Kidney glomerular epithelial cell (primary cell): ENCODE measurements around the gene HMX3.

ENCODE experiments used
- DNase-seq: peaks from one replicate; lab custom pipeline; 2025; lab: John Stamatoyannopoulos, UW

HMX3 gene

DNA sequence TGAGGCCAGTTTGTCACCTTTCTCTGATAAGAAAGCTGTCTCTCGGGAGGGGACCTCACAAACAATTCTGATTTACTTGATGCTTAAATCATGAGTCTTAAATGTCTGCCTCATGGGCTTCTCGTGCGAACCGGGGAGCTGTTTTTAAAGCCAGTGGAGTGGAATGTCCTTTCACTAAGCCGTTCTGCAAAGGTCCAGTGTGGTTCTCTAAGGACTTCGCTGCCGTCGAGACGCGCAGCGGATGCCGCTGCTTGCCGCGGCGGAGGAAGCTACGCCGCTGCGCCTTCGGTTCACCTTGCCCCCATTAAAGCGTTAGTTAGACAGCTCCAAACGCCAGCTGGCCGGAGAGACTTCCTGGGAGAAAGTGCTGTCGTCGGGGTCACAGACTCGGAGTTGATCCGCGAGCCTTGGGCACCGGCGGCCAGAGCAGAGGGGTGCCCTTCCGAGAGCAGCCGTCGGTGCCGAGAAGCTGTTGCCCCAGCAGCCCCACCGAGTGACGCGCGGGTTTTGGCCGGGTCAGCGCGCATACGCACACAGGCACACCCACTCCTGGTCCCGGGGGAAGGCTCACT is 1.3 kb upstream of the HMX3 start:
- no peak for DNase-seq

DNA sequence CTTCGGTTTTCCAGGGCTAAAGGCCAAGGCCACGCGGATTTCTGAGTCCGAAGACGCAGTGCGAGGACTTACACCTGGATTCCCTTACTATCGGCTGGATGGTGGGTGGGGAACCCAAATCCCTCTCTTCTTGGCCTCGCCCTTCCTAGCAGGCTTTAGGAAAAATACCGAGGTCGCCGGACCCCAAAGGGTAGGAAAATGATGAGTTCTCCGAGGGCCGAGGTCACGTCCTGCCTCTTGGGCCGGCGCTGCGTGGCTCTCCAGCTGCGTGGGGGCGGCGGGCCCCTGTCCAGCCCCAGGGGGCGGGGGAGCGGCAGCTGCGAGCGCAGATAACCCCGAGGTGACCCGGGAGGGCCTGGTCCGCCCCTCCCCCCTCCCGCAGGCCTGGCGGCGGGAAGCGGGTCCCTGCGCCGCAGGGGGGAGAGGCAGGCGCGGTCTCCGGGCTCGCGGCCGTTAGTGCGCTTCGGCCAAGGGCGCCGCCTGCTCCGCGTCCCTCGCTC is 805 bp upstream of the HMX3 start:
- no peak for DNase-seq

DNA sequence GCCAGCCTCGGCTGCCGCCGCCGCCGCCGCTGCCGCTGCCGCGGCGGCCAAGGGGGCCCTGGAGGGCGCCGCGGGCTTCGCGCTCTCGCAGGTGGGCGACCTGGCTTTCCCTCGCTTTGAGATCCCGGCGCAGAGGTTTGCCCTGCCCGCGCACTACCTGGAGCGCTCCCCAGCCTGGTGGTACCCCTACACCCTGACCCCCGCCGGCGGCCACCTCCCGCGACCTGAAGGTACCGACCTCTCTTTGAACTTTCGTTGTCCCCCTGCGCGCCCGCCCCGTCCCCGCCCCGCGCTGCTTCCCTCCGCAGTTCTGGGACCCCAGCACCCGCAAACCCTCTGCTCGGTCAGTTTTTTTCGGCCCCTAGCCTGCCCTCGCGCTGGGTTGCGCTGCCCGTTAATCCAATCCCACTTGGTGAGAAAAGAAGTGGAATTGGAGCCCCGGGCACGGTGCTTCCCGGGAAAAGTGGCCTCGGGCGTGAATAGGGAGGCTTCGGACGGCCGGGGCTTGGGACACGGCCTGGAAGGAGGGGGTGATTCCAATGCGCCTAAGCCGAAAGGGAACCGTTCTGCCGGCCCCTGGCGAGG is 543 bp downstream of the HMX3 start:
- no peak for DNase-seq

DNA sequence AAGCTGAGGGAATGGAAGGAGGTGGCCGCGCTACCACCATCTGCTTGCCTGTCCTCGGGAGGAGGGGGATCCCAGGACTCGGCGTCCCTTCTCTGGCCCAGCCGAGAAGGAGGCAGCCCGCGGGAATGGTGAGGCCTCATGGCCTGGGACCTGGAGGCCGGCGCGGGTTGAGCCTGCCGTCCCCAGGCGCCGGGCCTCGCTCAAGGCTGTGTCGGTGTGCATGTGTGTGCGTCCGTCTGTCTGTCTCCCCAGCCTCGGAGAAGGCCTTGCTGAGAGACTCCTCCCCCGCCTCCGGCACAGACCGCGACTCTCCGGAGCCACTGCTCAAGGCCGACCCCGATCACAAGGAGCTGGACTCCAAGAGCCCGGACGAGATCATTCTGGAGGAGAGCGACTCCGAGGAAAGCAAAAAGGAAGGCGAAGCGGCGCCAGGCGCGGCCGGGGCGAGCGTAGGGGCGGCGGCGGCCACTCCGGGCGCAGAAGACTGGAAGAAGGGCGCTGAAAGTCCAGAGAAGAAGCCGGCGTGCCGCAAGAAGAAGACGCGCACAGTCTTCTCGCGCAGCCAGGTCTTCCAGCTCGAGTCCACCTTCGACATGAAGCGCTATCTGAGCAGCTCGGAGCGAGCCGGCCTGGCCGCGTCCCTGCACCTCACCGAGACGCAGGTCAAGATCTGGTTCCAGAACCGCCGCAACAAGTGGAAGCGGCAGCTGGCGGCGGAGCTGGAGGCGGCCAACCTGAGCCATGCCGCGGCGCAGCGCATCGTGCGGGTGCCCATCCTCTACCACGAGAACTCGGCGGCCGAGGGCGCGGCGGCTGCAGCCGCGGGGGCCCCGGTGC is 1.3 kb downstream of the HMX3 start:
- no peak for DNase-seq

DNA sequence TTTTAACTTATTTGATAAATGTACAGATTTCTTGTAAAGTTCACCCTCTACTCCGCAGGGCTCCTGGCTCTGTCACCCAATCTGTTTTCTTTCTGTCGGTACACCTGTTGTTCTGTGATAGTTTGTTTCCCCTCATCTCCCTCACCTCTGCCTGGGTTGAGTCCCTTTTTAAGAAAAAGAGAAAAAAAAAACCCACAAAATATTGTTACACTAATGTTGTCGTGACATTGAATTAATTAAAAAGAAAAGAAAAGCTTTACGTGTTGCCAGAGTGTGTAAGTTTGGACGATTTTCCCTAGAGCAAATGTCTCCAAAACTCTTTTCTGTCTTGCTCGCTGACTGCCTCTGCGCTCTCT is 3.4 kb downstream of the HMX3 start:
- DNase-seq, result no peak

DNA sequence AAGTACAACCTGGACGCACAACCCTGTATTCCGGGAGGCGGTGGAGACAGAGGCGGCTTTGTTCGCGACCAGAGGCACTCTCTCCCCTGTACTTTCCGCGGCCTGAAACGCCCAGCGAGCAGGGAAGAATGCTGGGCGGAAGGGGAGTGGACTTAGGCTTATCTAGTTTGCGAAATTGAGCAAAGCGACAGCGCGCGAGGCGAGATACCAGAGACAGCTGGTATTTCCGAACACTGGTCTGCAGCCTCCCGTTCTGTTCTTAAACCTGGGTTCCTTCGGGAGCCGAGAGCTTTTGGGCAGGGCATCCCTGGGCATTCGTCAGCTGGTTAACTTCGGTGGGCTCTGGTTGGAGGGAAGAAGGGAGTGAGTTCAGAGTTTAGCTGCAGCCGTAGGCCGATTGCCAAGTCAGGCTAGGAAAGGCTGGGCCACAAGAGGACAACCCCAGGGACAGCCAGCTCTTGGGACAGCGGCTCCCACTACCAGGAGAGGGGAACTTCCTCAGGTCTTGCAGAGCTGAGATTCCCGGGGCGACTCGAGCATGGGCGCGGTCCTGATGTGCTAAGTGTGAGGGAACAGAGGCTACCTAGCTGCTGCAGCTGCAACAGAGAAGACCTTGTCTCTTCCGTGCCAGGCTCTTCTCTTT is 3.9 kb downstream of the HMX3 start:
- DNase-seq, result peak; percentile 3

DNA sequence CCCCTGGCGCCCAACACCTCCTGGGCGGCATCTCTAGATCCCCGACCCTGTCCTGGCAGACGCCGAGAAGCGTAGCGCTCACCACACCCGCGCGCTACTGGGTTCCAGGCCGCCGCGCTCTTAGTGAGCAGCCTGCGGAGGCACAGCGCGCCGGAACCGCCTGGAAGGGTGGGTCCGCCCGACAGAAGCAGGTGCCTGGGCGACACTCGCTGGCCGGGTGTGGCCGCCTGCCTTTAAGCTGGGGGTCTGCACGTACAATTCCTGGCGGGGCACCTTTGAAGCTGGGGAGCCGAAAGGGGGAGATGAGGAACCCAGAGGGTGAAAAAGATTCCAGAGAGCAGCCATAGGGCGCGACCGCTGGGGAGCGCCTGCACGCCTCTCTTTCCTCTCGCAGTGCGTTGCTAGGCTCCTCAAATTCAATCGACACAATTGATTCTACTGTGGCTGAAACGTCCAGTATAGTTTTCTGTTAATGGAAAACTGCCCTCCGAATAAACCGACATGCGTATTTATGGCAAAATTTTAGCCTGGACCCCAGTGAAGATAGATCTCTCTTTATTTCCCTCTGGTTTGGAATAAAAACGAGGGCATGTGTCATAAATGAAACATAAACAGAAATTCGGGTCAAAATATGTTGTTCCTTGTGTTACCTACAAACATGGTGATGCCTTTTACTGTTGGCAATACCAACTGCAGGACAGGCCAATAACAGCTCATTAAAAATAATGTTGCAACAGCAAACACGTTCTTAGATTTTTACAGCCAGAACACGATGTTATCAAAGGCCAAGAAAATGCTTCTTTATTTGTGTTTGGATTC is 4.6 kb downstream of the HMX3 start:
- DNase-seq, result no peak

DNA sequence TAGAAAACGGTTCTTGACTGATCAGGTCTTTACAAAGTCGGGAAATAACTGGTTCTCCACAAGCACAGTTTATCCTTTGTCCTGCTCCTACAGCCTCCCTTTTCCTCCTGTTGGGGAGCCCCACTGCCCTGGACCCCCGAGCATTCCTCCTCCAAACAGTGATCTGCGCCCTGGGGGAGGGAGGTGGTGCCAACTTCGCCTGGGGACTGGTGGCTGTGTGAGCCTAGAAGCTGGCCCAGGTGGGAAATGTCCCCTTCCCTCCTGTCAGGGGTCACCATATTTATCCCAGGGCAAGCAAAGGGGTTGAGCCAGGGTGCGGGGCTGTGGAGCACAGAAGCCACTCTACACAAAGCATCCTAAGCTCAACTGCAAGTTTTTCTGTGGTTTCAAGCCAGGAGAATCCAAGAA is 5.2 kb downstream of the HMX3 start:
- no peak for DNase-seq

DNA sequence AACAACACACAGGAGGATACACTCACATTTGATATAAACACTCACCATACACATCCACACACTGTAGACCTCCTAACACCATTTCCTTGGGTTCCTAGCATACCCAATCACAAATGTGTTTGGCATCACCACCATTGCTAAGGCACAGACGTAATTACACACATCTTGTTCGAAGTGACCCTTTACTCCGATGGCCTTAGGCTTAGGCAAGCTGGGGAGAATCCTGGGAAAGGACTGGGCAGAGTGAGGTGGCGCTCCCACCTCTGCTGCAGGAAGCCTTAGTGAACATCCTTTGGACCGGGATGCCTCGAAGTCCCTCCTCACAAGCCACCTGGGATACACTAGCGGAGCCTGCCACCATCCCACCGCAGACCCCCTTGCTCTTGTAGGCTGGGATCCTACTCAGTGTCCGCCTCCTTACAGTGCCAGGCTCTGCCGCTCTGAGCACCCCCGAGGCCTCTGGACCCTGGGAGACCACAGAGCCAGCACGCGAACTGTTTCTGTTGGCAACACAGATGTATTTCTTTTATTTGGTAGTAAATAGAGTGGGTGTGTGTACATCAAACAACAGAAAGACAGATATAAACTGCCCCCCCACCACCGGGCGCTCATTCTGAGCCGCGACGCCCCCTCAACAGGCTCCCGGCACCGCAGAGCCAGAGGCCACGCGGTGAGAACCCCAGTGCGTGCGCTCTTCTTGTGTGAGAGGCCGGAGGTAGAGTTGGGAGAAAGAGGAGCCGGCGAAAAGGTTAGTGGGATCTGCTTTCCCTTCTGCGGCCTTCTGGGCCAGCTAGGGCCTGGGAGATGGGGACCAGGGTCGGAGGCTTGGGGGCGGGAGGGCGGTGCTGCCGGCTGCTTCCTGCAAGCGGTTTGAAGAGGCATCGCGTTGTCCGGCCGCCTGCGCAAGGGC is 6.3 kb downstream of the HMX3 start:
- no peak for DNase-seq

DNA sequence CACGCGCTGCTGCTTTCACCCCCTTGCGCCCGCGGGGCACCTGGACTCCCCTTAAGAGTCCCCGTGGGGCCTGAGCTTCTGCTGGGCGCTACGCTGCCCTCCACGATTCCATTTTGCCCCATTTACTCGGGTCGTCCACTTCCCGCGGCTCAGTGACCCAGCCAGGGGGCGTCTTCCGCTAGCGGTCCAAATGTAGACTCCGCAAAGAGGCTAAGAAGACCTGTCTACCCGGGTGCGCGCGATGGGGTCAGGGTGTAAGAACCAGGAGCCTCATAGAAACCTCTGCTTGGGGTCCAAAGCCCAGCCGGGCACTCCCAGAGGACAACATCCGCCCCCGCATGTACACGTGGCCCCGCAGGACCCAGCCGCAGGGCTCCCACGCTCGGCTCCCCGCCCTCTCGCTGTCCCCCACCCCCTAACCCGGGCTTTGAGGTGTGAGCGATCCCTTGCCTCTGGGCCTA is 7.0 kb downstream of the HMX3 start:
- no peak for DNase-seq

DNA sequence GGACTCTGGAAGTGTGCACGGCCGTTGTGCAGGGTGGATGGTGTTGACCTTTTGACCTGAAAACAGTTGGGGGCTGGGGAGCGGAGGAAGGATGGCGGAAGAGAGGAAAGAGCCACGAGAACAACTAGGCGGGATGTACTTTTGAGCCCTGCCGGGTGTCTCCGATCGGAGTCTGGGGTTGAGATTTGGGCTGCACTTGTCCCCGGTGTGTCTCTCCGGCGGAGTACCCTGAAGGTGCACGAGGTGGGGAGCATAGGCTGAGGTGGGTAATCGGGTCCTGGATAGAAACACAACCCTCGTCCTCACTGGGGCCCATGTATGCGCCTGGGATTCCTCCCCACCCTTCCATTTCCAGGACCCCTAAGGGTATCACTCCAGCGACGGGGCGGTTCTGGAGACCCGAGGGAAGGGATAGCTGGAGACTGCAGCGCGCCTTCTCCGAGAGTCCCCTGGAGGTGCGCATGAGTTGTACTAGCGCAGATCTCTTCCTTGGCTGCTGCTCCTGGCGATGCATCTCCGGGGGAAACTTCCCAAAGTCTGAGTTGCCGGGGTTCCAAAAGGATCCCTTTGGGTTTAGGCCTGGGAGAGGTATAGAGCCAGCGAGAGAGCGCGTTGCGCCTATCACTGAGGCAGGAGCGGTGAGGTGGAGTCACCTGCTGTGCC is 7.5 kb downstream of the HMX3 start:
- DNase-seq, result no peak

DNA sequence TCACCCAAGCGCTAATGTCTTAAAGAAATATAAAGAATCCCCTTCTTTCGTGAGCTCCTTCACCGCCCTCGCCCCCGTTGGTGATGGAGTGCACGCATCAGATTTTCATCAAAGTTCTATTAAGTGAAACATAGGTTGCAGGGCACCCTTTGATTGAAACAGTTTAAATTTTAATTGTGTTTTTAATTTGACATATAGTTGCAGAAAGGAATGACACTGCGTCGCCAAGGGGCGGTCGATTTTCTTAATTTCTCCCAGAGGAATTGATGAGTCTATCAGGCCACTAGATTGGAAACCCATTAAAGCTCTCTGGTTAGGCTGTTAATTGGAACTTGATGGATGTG is 8.0 kb downstream of the HMX3 start:
- no peak for DNase-seq

DNA sequence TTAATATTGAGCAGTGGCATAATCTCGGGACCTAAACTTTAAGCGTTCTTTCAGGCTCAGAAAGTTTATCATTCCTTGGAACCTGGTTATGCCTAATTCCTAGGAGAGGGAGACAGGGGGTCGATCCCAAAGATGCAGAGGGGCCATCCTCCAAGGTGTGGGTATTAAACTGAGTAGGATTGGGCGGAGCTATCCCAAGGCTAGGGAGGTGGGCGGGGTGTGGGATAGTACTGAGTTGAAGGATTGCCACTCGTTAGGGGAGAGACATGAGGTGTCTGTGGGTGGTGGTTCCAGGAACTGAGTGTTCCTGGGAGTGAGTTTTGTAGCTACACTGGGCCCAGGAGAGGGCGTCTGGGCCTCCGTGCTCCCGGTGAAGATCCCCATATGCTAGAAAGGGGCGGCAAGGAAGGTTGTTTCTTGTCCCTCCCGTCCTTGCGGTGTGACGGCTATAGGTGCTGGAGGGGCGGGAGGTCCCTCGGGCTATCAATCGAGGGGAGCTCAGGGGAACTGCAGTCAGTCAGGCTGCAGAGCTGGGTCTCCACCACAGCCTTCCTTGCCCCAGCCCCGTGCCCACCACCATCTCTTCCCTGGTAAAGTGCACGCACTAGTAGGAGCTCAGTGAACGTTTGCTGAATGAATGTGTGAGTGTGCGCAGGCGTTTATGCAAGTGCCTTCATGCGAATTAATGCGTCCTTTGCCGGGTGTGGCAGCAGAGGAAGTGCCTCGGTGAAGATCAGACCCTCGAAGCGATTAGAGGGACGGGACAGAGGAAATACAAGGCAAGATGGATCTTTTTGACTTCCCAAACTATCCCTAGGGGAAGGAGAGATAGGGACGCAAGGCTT is 9.1 kb downstream of the HMX3 start:
- DNase-seq, result no peak

DNA sequence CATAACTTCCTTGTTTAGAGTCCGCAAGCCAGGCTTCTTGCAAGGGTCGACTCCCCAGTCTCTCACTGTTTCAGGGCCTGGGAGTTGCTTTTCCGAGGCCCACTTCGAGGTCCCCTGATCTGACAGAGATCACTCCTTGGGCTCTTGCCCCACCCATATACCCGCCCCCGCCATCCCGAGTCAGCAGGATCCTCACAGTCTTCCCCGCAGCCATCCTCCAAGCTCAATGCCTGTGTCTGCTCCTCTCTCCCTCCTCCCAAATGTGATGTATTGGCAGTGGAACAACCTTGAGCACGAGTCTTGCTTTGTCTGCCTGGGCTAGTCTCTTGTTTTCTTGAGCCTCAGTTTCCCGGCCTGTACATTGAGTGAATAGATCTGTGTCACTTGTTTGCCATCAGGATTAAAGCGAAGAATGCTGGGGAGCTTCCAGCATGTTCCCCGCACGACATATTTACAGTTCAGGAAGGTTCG is 9.8 kb downstream of the HMX3 start:
- no peak for DNase-seq

DNA sequence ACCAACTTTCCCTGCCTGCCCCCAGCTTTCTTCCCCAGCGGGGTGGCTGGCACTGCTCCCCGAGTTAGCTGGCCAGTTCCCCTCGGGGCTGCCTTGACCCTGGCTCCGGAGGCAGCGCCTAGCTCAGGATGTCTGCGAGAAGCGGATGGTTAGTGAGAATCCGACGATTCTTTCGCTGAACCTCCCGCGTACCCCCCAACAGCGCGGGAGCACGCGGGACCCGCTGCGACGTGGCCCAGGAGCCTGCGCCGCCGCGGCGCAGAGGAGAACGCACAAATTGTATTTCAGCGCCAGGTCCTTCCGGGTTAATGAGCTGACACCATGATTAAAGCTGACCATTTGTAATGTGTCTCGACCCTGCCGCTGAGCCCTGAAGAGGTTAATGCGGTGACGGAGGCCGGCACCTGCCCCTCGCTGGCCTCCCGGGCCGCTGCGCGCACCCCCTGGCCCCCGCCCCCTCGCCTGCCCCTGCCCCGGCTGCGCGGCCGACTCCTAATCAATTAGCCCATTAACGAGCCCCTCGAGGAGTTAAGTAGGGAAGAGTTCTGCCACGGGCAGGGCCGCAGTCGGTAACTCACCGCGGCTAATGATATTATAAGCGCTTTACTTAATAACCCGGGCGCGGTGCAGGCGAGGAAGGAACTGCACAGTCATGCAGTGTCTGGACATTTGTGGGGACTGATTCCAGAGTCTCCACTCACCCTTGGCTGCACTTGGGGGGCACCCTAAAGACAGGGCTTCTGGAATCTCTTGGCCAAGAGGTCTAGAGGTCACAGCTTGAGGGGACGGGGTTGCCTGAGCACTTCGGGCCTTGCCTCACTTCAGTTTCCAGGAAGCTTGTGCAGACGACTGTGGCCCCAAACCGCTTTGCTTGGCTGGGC is 10.5 kb downstream of the HMX3 start:
- DNase-seq, result no peak

DNA sequence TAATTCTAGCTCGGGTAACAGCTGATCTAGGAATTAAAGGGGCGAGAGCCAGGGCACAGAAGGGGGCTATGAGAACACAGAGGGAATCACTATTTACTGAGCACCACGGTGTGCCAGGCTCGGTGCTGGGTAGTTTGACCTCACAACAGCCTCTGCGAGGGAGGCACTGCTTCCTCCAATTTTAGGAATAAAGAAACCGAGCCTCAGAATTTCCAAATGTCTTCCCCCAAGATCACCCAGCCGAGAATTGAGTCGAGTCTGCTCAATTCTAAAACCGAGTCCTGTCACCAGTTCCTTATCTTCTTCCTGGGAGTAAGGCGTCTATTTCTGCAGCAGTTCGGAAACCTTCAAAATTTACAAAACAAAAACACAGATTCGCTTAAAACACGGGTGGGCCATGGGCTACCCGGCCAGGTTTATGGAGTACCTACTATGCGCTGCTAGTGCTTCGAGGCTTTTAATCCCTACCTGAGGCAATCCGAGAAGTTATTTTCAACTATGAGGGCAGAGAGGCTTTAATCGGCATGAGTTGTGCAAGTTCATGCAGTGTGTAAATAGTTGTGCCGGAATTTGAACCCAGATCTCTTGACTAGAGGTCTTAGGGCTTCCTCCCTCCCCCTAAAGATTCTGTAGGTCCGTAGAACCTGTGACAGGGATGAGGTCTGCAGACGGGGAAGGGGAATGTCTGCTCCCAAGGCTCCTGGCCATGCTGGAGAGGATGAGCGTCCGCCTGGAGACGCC is 11.3 kb downstream of the HMX3 start:
- no peak for DNase-seq

DNA sequence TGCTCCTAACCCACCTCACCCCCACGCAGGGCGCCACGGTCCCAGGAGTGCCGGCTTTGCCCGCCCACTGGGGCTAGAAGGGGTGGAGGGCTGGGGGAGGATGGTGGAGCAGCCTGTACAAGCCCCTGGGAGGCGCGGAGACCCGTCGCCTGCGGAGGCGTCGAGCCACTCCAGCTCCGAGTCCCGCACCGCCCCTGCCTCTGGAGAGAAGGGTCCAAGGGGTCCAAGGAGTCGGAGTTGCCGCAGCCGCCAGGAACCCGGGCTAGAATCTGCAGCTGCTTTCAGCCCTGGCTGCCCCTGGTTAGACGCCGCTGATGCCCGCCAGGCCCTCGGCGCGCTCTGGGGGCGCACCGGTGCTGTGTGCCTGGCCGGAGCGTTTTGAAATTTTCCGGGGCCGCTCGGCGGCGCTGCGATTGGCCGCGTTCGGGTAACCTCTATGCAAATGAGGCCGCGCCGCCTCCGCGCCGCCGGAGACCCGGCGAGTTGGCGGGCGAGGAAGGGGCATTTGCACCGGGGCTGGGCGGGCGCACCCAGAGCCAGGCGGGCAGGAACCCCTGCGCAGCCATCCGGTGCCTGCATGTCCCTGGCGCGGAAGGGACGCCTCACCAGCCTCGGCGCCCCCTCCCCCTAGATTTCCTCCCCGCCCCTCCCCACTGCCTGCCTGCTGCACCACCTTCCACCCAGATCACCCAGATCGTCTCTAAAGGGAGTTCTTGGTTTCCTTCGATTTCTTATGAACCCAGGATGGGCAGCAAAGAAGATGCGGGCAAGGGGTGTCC is 12.1 kb downstream of the HMX3 start, which contains the start of gene HMX2:
TSS of gene HMX2 (plus strand) at position 502 of the 779 bp plus-strand sequence. CDS start at position 745, 243 bp downstream.
- DNase-seq, result no peak
